ENCODE measurements around the gene VASN.

DNA sequence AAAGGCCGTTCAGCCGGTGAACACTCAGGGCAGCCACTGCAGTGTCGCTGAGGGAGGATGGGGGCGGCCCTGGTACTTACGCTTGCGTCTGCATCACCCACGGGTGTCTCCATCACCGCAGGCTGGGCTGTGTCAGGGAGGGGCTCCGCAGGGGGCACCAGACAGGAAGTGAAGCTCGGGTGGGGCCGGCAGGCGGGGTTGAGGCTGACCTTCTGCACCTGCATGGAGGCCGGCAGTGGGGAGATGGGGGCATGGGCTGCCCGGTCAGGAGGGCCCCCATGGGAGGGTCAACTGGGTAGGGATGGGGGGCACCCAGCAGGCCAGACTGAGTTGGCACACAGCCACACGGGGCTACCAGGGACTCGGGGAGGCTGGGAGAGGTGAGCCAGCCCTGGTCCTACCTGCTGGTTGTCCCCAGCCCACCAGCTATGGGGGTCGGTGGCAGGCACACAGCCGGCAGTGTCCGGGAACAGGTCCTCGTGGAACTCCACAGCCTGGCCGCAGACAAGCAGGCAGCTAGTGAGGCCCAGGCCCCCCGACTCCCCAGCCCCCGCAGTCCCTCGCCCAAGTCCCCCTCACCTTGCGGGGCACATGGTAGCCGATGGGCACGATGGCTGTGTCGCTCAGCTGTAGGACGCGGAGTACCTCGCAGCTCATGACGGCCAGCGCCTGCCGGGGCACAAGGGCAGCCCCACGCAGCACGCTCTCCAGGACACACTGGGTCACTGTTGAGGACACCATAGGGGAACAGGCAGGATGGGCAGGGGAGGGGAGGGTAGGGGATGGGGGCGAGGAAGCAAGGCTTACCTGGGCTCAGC lies 7.2 kb upstream of the VASN start:
- TF ChIP-seq, protein P1, sequence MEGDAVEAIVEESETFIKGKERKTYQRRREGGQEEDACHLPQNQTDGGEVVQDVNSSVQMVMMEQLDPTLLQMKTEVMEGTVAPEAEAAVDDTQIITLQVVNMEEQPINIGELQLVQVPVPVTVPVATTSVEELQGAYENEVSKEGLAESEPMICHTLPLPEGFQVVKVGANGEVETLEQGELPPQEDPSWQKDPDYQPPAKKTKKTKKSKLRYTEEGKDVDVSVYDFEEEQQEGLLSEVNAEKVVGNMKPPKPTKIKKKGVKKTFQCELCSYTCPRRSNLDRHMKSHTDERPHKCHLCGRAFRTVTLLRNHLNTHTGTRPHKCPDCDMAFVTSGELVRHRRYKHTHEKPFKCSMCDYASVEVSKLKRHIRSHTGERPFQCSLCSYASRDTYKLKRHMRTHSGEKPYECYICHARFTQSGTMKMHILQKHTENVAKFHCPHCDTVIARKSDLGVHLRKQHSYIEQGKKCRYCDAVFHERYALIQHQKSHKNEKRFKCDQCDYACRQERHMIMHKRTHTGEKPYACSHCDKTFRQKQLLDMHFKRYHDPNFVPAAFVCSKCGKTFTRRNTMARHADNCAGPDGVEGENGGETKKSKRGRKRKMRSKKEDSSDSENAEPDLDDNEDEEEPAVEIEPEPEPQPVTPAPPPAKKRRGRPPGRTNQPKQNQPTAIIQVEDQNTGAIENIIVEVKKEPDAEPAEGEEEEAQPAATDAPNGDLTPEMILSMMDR (IDR thresholded peaks at IDR 0.05 in 2 of 3, conservative IDR thresholded peaks at IDR 0.05 in 1 of 3; ENCODE audit: control insufficient read depth in 2 of 3, extremely low read depth in 1 of 3, insufficient read depth in 1 of 3, low read depth in 3 of 3, low read length in 3 of 3): no peak
- TF ChIP-seq ZNF274 (IDR thresholded peaks at IDR 0.05; ENCODE audit: insufficient read depth, insufficient read length) (no peak), CHD2 (IDR thresholded peaks at IDR 0.05; ENCODE audit: borderline replicate concordance, low read depth, low read length) (no peak), ESRRA (IDR thresholded peaks at IDR 0.05; ENCODE audit: low read length) (no peak), FOXM1 (IDR thresholded peaks at IDR 0.05; ENCODE audit: low read depth, low read length) (no peak), EZH2 (IDR thresholded peaks at IDR 0.05; ENCODE audit: borderline replicate concordance, control insufficient read depth, low read depth, low read length) (no peak)
- TF ChIP-seq, protein P2, sequence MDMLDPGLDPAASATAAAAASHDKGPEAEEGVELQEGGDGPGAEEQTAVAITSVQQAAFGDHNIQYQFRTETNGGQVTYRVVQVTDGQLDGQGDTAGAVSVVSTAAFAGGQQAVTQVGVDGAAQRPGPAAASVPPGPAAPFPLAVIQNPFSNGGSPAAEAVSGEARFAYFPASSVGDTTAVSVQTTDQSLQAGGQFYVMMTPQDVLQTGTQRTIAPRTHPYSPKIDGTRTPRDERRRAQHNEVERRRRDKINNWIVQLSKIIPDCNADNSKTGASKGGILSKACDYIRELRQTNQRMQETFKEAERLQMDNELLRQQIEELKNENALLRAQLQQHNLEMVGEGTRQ (IDR thresholded peaks at IDR 0.05; ENCODE audit: borderline replicate concordance, low read depth, low read length): no peak

Data from GM12878 (cell line).